ENCODE results near the gene TRIM47.

- no peak for TF ChIP-seq EGR1 (IDR thresholded peaks at IDR 0.05)
- TF ChIP-seq REST (IDR thresholded peaks at IDR 0.05; ENCODE audit: low read depth): no peak
- TF ChIP-seq RAD21 (IDR thresholded peaks at IDR 0.05; ENCODE audit: low read depth): no peak
- no peak for TF ChIP-seq FOXM1 (IDR thresholded peaks at IDR 0.05; ENCODE audit: borderline replicate concordance, low read depth)
- no peak for TF ChIP-seq TAF1 (IDR thresholded peaks at IDR 0.05; ENCODE audit: low read depth)
- TF ChIP-seq EP300 (IDR thresholded peaks at IDR 0.05; ENCODE audit: borderline replicate concordance): no peak
- no peak for TF ChIP-seq MAX (IDR thresholded peaks at IDR 0.05)
- TF ChIP-seq TEAD4 (IDR thresholded peaks at IDR 0.05): no peak
- no peak for TF ChIP-seq CEBPB (IDR thresholded peaks at IDR 0.05)
- TF ChIP-seq NFIC (IDR thresholded peaks at IDR 0.05): no peak
- TF ChIP-seq USF1 (IDR thresholded peaks at IDR 0.05): no peak
- TF ChIP-seq TCF12 (IDR thresholded peaks at IDR 0.05; ENCODE audit: low read depth): no peak
- no peak for TF ChIP-seq CREB1 (IDR thresholded peaks at IDR 0.05; ENCODE audit: low read depth)
- no peak for TF ChIP-seq YY1 (IDR thresholded peaks at IDR 0.05; ENCODE audit: low read depth)
Observed at GRCh38 chr17:75891022-75891604, 12.7 kb upstream of the TRIM47 start.

All from Ishikawa (cell line).